MCF 10A (cell line): ENCODE results near the gene DYNC2I2. TPM values are rescaled to one million over a fixed set of nuclear protein-coding genes. Genes with fewer than 3 reads are reported as not detected.
"Not testable (repeated sequence)": the region's sequence is repeated elsewhere in the genome, so short reads cannot be mapped to it uniquely, and the experiment has no call there.

ENCODE experiments used
- BruUV-seq: library from RNA; stranded (reverse); fragments of 400-500 nt; replicated peaks from 2 replicates; lab custom pipeline; 2021; lab: Mats Ljungman, UMichigan
- CTCF ChIA-PET: fragments of 300-600 bp; sonication (Branson Sonifier 250); formaldehyde crosslinking; extraction: SDS; loops from one replicate; lab custom pipeline; 2021; ENCODE audit warnings: antibody characterized with exemption, inconsistent platforms; lab: Yijun Ruan, JAX
- POLR2A ChIA-PET: fragments of 300-600, 350-650 bp; sonication (Branson Sonifier 250); formaldehyde crosslinking; extraction: SDS; loops from one replicate; lab custom pipeline; 2020; ENCODE audit warnings: antibody characterized with exemption, inconsistent platforms; lab: Yijun Ruan, JAX
- DNase-seq: peaks from one replicate; pipeline ENCODE4 v3.0.0-alpha.2; 2018; ENCODE audit not compliant: unreplicated experiment
- H3K27ac Mint-ChIP-seq: one replicate; pipeline ENCODE4 v1.8.0; 2022; ENCODE audit warnings: mild to moderate bottlenecking, low read depth, mixed read lengths; ENCODE audit not compliant: unreplicated experiment
- H3K27me3 Mint-ChIP-seq: one replicate; pipeline ENCODE4 v1.8.0; 2022; ENCODE audit warnings: mixed read lengths; ENCODE audit not compliant: insufficient read depth, unreplicated experiment
- H3K36me3 Mint-ChIP-seq: one replicate; pipeline ENCODE4 v1.8.0; 2022; ENCODE audit warnings: mild to moderate bottlenecking, moderate library complexity, mixed read lengths; ENCODE audit not compliant: insufficient read depth, unreplicated experiment
- H3K4me1 Mint-ChIP-seq: one replicate; pipeline ENCODE4 v1.8.0; 2022; ENCODE audit warnings: mixed read lengths; ENCODE audit not compliant: insufficient read depth, unreplicated experiment
- H3K4me3 Mint-ChIP-seq: one replicate; pipeline ENCODE4 v1.8.0; 2022; ENCODE audit warnings: mild to moderate bottlenecking, moderate library complexity, mixed read lengths; ENCODE audit not compliant: unreplicated experiment
- H3K9me3 Mint-ChIP-seq: one replicate; pipeline ENCODE4 v1.8.0; 2022; ENCODE audit warnings: mixed read lengths; ENCODE audit not compliant: unreplicated experiment
- CTCF ChIP-seq: fragments of 200-600 bp; IDR thresholded peaks from one replicate; pipeline ENCODE4 v1.8.0; 2022; ENCODE audit warnings: antibody characterized with exemption, mild to moderate bottlenecking; ENCODE audit not compliant: unreplicated experiment
- intact Hi-C: fragments of 100-400 bp; cut with micrococcal nuclease; formaldehyde crosslinking; loops from 2 replicates; pipeline ENCODE4 v1.14.1; 2022
- total RNA-seq: library from RNA; stranded (reverse); gene quantifications from 2 replicates; pipeline ENCODE4 v1.2.3, GENCODE V29; 2022

DYNC2I2 gene
- total RNA-seq, 1 experiment from 2014 or later = 43.7 TPM

- Mint-ChIP-seq H3K27ac (no peak overlapping the region), H3K36me3 (peaks cover 99% of the 10 kb centered on the region), H3K9me3 (no peaks in the 10 kb centered on the region), H3K27me3 (no peaks in the 10 kb centered on the region), H3K4me1 (no peaks in the 10 kb centered on the region), H3K4me3 (no peak overlapping the region)
- no peak for DNase-seq
- BruUV-seq = no TSS peak
- intact Hi-C loops = no loop called here
- TF ChIP-seq CTCF = no peak
- CTCF ChIA-PET = no interaction called here
- POLR2A ChIA-PET = no interaction called here
Observed at GRCh38 chr9:128593856-128594255, 62.8 kb downstream of the DYNC2I2 start.

GRCh38 chr9:128593039-128593438 is 63.6 kb downstream of the DYNC2I2 start:
- intact Hi-C loops = no loop called here
- peaks cover 99% of the 10 kb centered on the region for H3K36me3 Mint-ChIP-seq

GRCh38 chr9:128588581-128589233 is 67.9 kb downstream of the DYNC2I2 start:
- TF ChIP-seq CTCF = no peak
- no peaks in the 10 kb centered on the region for H3K9me3 Mint-ChIP-seq
- H3K36me3 Mint-ChIP-seq = peaks cover 100% of the 10 kb centered on the region
- intact Hi-C loops = no loop called here
- H3K27ac Mint-ChIP-seq = no peak overlapping the region
- BruUV-seq = no TSS peak
- no peak overlapping the region for H3K4me3 Mint-ChIP-seq
- POLR2A ChIA-PET = interaction anchor here (1.0 to 1.1 kb wide), 2 partner anchors 15 to 18 kb away, joined by 3 read pairs; no protein-coding TSS in a partner anchor
- no peak for DNase-seq
- H3K4me1 Mint-ChIP-seq = no peaks in the 10 kb centered on the region
- H3K27me3 Mint-ChIP-seq = no peaks in the 10 kb centered on the region
- CTCF ChIA-PET = interaction anchor here (0.6 to 1.1 kb wide), 2 partner anchors 33 to 124 kb away, joined by 3 read pairs; no protein-coding TSS in a partner anchor

More at GRCh38 chr9:128593039-128593438, 63.6 kb downstream of the DYNC2I2 start:
- Mint-ChIP-seq H3K27ac (no peak overlapping the region), H3K27me3 (no peaks in the 10 kb centered on the region), H3K4me1 (no peaks in the 10 kb centered on the region), H3K9me3 (no peaks in the 10 kb centered on the region), H3K4me3 (no peak overlapping the region)
- POLR2A ChIA-PET = no interaction called here
- BruUV-seq = no TSS peak
- DNase-seq = no peak
- no peak for TF ChIP-seq CTCF
- CTCF ChIA-PET = no interaction called here

GRCh38 chr9:128587453-128587852 is 69.2 kb downstream of the DYNC2I2 start:
- ChIA-PET CTCF (no interaction called here), POLR2A (no interaction called here)
- H3K27ac Mint-ChIP-seq = no peak overlapping the region
- DNase-seq = no peak
- TF ChIP-seq CTCF = no peak
- H3K4me3 Mint-ChIP-seq = no peak overlapping the region
- no TSS peak for BruUV-seq
- peaks cover 100% of the 10 kb centered on the region for H3K36me3 Mint-ChIP-seq
- H3K27me3 Mint-ChIP-seq = no peaks in the 10 kb centered on the region
- no peaks in the 10 kb centered on the region for H3K9me3 Mint-ChIP-seq
- intact Hi-C loops = no loop called here
- no peaks in the 10 kb centered on the region for H3K4me1 Mint-ChIP-seq

GRCh38 chr9:128586934-128587333 is 69.7 kb downstream of the DYNC2I2 start:
- BruUV-seq, H3K4me3 Mint-ChIP-seq, H3K27me3 Mint-ChIP-seq, H3K9me3 Mint-ChIP-seq, H3K27ac Mint-ChIP-seq, intact Hi-C loops, H3K4me1 Mint-ChIP-seq, POLR2A ChIA-PET, DNase-seq: not testable (repeated sequence)
- CTCF ChIA-PET = interaction anchor here (0.6 kb wide), 1 partner anchor 1251 kb away, joined by 5 read pairs; no protein-coding TSS in a partner anchor
- peaks cover 100% of the 10 kb centered on the region for H3K36me3 Mint-ChIP-seq

- H3K27ac Mint-ChIP-seq, DNase-seq, intact Hi-C loops, H3K9me3 Mint-ChIP-seq, H3K4me3 Mint-ChIP-seq, BruUV-seq, H3K4me1 Mint-ChIP-seq, POLR2A ChIA-PET, H3K27me3 Mint-ChIP-seq: not testable (repeated sequence)
- H3K36me3 Mint-ChIP-seq = peaks cover 99% of the 10 kb centered on the region
- CTCF ChIA-PET = interaction anchor here (0.6 kb wide), 1 partner anchor 163 kb away, joined by 4 read pairs; no protein-coding TSS in a partner anchor
Observed at GRCh38 chr9:128585155-128585554, 71.5 kb downstream of the DYNC2I2 start.
